ENCODE measurements around the gene DROSHA. TPM values are rescaled to one million over a fixed set of nuclear protein-coding genes. Genes with fewer than 3 reads are reported as not detected.

DROSHA gene
- total RNA-seq, 1 donor from 2014 or later: 51.7 TPM

GRCh38 chr5:31537349-31537748 is 5.5 kb upstream of the DROSHA start:
- peaks cover 82% of the 10 kb centered on the region for H3K36me3 ChIP-seq
- peaks cover 16% of the 10 kb centered on the region for H3K4me1 ChIP-seq
- ATAC-seq: peak in 1 of 2 donors; percentile 52
- DNase-seq: no peak
- no peak overlapping the region for H3K4me3 ChIP-seq
- no peak overlapping the region for H3K27ac ChIP-seq
- H3K9me3 ChIP-seq: no peaks in the 10 kb centered on the region
- no peaks in the 10 kb centered on the region for H3K27me3 ChIP-seq (ENCODE audit: low read depth)
- intact Hi-C loops (cut with DNase I): no loop called here
- TF ChIP-seq CTCF (IDR thresholded peaks at IDR 0.05): no peak

GRCh38 chr5:31536873-31537272 is 5.0 kb upstream of the DROSHA start:
- Histone ChIP-seq H3K36me3 (peaks cover 77% of the 10 kb centered on the region), H3K27ac (no peak overlapping the region), H3K27me3 (ENCODE audit: low read depth) (no peaks in the 10 kb centered on the region), H3K9me3 (no peaks in the 10 kb centered on the region), H3K4me3 (no peak overlapping the region), H3K4me1 (peaks cover 16% of the 10 kb centered on the region)
- intact Hi-C loops (cut with DNase I): no loop called here
- no peak for ATAC-seq
- TF ChIP-seq CTCF (IDR thresholded peaks at IDR 0.05): no peak
- no peak for DNase-seq

GRCh38 chr5:31534527-31535046 is 2.7 kb upstream of the DROSHA start:
- TF ChIP-seq CTCF (IDR thresholded peaks at IDR 0.05): no peak
- Histone ChIP-seq H3K27ac (no peak overlapping the region), H3K9me3 (no peaks in the 10 kb centered on the region), H3K36me3 (peaks cover 57% of the 10 kb centered on the region), H3K4me1 (peaks cover 32% of the 10 kb centered on the region), H3K27me3 (ENCODE audit: low read depth) (no peaks in the 10 kb centered on the region), H3K4me3 (no peak overlapping the region)
- no peak for DNase-seq
- ATAC-seq: no peak
- intact Hi-C loops (cut with DNase I): no loop called here

- DNase-seq: peak; percentile 53
- peak; percentile 63 to 66 for ATAC-seq
These were observed 378 bp downstream of the DROSHA start for GRCh38 chr5:31531543-31531887.

GRCh38 chr5:31530541-31531265 is 1.2 kb downstream of the DROSHA start:
- TF ChIP-seq CTCF (IDR thresholded peaks at IDR 0.05): no peak
- Histone ChIP-seq H3K4me3 (peak overlapping the region; percentile 76), H3K27me3 (ENCODE audit: low read depth) (no peaks in the 10 kb centered on the region), H3K4me1 (peaks cover 32% of the 10 kb centered on the region), H3K9me3 (no peaks in the 10 kb centered on the region), H3K27ac (no peak overlapping the region), H3K36me3 (peaks cover 54% of the 10 kb centered on the region)
- DNase-seq (no peak), ATAC-seq (no peak)
- intact Hi-C loops (cut with DNase I): no loop called here

More at GRCh38 chr5:31531543-31531887, 378 bp downstream of the DROSHA start:
- Histone ChIP-seq H3K4me1 (peaks cover 32% of the 10 kb centered on the region), H3K27ac (peak overlapping the region; percentile 83), H3K9me3 (no peaks in the 10 kb centered on the region), H3K4me3 (peak overlapping the region; percentile 76), H3K36me3 (peaks cover 54% of the 10 kb centered on the region), H3K27me3 (ENCODE audit: low read depth) (no peaks in the 10 kb centered on the region)
- no peak for TF ChIP-seq CTCF (IDR thresholded peaks at IDR 0.05)
- intact Hi-C loops (cut with DNase I): no loop called here

All from lower lobe of right lung (tissue), 2 donors.